Activated gamma-delta T cell (primary cell): ENCODE results near the gene PECR.

Experiments
- DNase-seq: peaks from one replicate; lab custom pipeline; 2025; lab: John Stamatoyannopoulos, UW

PECR gene

GRCh38 chr2:216071111-216071851, 10.3 kb downstream of the PECR start:
- no peak for DNase-seq

GRCh38 chr2:216070195-216070594, 11.4 kb downstream of the PECR start:
- DNase-seq, result no peak

- DNase-seq, result no peak
Measured at GRCh38 chr2:216069028-216069427, 12.6 kb downstream of the PECR start.

- DNase-seq, result no peak
Measured at GRCh38 chr2:216066230-216066629, 15.4 kb downstream of the PECR start.

GRCh38 chr2:216064665-216065064, 16.9 kb downstream of the PECR start:
- DNase-seq, result no peak

- DNase-seq, result no peak
Measured at GRCh38 chr2:216064014-216064630, 17.5 kb downstream of the PECR start.

GRCh38 chr2:216059233-216059834, 22.3 kb downstream of the PECR start:
- no peak for DNase-seq

GRCh38 chr2:216057688-216058193, 23.9 kb downstream of the PECR start:
- DNase-seq, result peak; percentile 11

GRCh38 chr2:216056739-216057138, 24.9 kb downstream of the PECR start:
- DNase-seq, result no peak

GRCh38 chr2:216055680-216056079, 25.9 kb downstream of the PECR start:
- DNase-seq, result no peak

- no peak for DNase-seq
Measured at GRCh38 chr2:216052420-216052819, 29.2 kb downstream of the PECR start.

GRCh38 chr2:216051350-216051749, 30.3 kb downstream of the PECR start:
- DNase-seq, result no peak

- DNase-seq, result no peak
Measured at GRCh38 chr2:216049452-216049851, 32.2 kb downstream of the PECR start.

- DNase-seq, result no peak
Measured at GRCh38 chr2:216047397-216047796, 34.2 kb downstream of the PECR start.

GRCh38 chr2:216044883-216045486, 36.6 kb downstream of the PECR start:
- DNase-seq, result no peak

GRCh38 chr2:216043949-216044348, 37.7 kb downstream of the PECR start:
- no peak for DNase-seq

- no peak for DNase-seq
Measured at GRCh38 chr2:216041438-216041837, 40.2 kb downstream of the PECR start.

GRCh38 chr2:216039918-216040317, 41.7 kb downstream of the PECR start:
- no peak for DNase-seq

GRCh38 chr2:216034065-216034464, 47.5 kb downstream of the PECR start:
- DNase-seq, result no peak

GRCh38 chr2:216033403-216033802, 48.2 kb downstream of the PECR start:
- DNase-seq, result no peak

GRCh38 chr2:216031960-216032689, 49.5 kb downstream of the PECR start:
- no peak for DNase-seq

- DNase-seq, result no peak
Measured at GRCh38 chr2:216030216-216030615, 51.4 kb downstream of the PECR start.
